Cardiac fibroblast (primary cell): ENCODE data around the gene EFNA4.
"Not testable (repeated sequence)": the region's sequence is repeated elsewhere in the genome, so short reads cannot be mapped to it uniquely, and the experiment has no call there.

Experiments
- DNase-seq, 2 donors: peaks; one replicate each; pipeline versions ENCODE4 v3.0.0 to v3.0.0-alpha.2; 2010; ENCODE audit warnings: low read depth in 2 of 2
- H3K4me3 ChIP-seq, 2 donors: replicated peaks in 1 of 2; 1 replicate in 1 of 2; 2 replicates in 1 of 2; pipeline ENCODE4 v1.5.1; 2011; ENCODE audit warnings: low read depth in 2 of 2, low read length in 2 of 2, mild to moderate bottlenecking in 2 of 2, moderate library complexity in 1 of 2
- CTCF ChIP-seq: IDR thresholded peaks from one replicate; pipeline ENCODE4 v1.5.1; 2011; ENCODE audit warnings: low read depth, mild to moderate bottlenecking, low read length, inconsistent platforms

Gene EFNA4

GRCh38 chr1:155110381-155110780, 46.8 kb downstream of the EFNA4 start:
- DNase-seq = no peak
- no peak overlapping the region for H3K4me3 ChIP-seq
- no peak for TF ChIP-seq CTCF

GRCh38 chr1:155110826-155111225, 47.3 kb downstream of the EFNA4 start:
- no peak for TF ChIP-seq CTCF
- H3K4me3 ChIP-seq = no peak overlapping the region
- DNase-seq = no peak

GRCh38 chr1:155113450-155113980, 50.0 kb downstream of the EFNA4 start:
- no peak for TF ChIP-seq CTCF

GRCh38 chr1:155116113-155116764, 52.7 kb downstream of the EFNA4 start:
- no peak for TF ChIP-seq CTCF
- H3K4me3 ChIP-seq = no peak overlapping the region
- DNase-seq = no peak

More at GRCh38 chr1:155113450-155113980, 50.0 kb downstream of the EFNA4 start:
- no peak for DNase-seq
- H3K4me3 ChIP-seq = no peak overlapping the region

- DNase-seq = no peak
- H3K4me3 ChIP-seq = no peak overlapping the region
- no peak for TF ChIP-seq CTCF
Measured at GRCh38 chr1:155117610-155118009, 54.1 kb downstream of the EFNA4 start.

- not testable (repeated sequence) for H3K4me3 ChIP-seq, DNase-seq
Measured at GRCh38 chr1:155118090-155118489, 54.5 kb downstream of the EFNA4 start.
